GM12878 (cell line): Measurements from ENCODE around the gene TRAPPC12. TPM values are rescaled to one million over a fixed set of nuclear protein-coding genes. Genes with fewer than 3 reads are reported as not detected.

Experiments used
- ATAC-seq: fragments of 200-7000 bp; cut with Tn5 transposase; 3 replicates; pipeline ENCODE4 v1.9.1; 2020; ENCODE audit warnings: mild to moderate bottlenecking, moderate library complexity
- BruUV-seq: library from RNA; stranded (reverse); fragments of 400-500 nt; replicated peaks from 2 replicates; lab custom pipeline; 2021; lab: Mats Ljungman, UMichigan
- CTCF ChIA-PET: fragments of 300-600 bp; sonication (Branson Sonifier 250); formaldehyde crosslinking; extraction: SDS; loops from one replicate; lab custom pipeline; 2021; ENCODE audit warnings: inconsistent platforms; lab: Yijun Ruan, JAX
- POLR2A ChIA-PET: fragments of 350-600 bp; formaldehyde crosslinking; extraction: SDS; loops from one replicate; lab custom pipeline; 2021; ENCODE audit warnings: inconsistent platforms; lab: Charles Lee
- RAD21 ChIA-PET: fragments of 300-600 bp; sonication (Branson Sonifier 250); formaldehyde crosslinking; loops from one replicate; lab custom pipeline; 2023; ENCODE audit warnings: antibody characterized with exemption; ENCODE audit not compliant: unreplicated experiment; lab: Charles Lee
- SMC1A ChIA-PET: fragments of 300-600 bp; sonication (Branson Sonifier 250); formaldehyde crosslinking; loops from one replicate; lab custom pipeline; 2023; ENCODE audit not compliant: unreplicated experiment, uncharacterized antibody; lab: Charles Lee
- DNase-seq: peaks from one replicate; pipeline ENCODE4 v3.0.0-alpha.2; 2011; ENCODE audit warnings: low read depth, low spot score
- FAIRE-seq: peaks from 3 replicates; lab custom pipeline; 2011; peaks lifted over from hg19 to GRCh38; lab: Jason Lieb, UNC
- H2AFZ ChIP-seq: 2 replicates; pipeline ENCODE4 v1.6.0; 2011; ENCODE audit warnings: low read depth, low read length, control low read depth; ENCODE audit not compliant: control insufficient read depth
- H3K27ac ChIP-seq: 2 replicates; pipeline ENCODE4 v1.5.1; 2011; ENCODE audit warnings: control low read depth; ENCODE audit not compliant: control insufficient read depth, insufficient read depth
- H3K27me3 ChIP-seq, 2 experiments: replicated peaks in 1 of 2; 2 replicates each; pipeline versions ENCODE4 v1.6.0 to v1.6.1; 2011; ENCODE audit warnings: low read length in 1 of 2; ENCODE audit not compliant: control insufficient read depth in 2 of 2, insufficient read depth in 2 of 2
- H3K36me3 ChIP-seq, 2 experiments: 2 replicates each; pipeline ENCODE4 v1.5.1; 2011; ENCODE audit warnings: low read length in 1 of 2; ENCODE audit not compliant: control insufficient read depth in 2 of 2, insufficient read depth in 2 of 2
- H3K4me1 ChIP-seq: 2 replicates; pipeline ENCODE4 v1.6.1; 2011; ENCODE audit warnings: mild to moderate bottlenecking, low read length, moderate library complexity, mixed read lengths; ENCODE audit not compliant: control insufficient read depth, insufficient read depth
- H3K4me2 ChIP-seq: 2 replicates; pipeline ENCODE4 v1.6.0; 2011; ENCODE audit warnings: control low read depth; ENCODE audit not compliant: control insufficient read depth, insufficient read depth
- H3K4me3 ChIP-seq: fragments of 200-600 bp; sonication (generic); 2 replicates; pipeline ENCODE4 v1.5.1; 2016
- H3K79me2 ChIP-seq: 2 replicates; pipeline ENCODE4 v1.6.0; 2011; ENCODE audit warnings: low read length; ENCODE audit not compliant: control insufficient read depth, insufficient read depth
- H3K9ac ChIP-seq: 2 replicates; pipeline ENCODE4 v1.8.0; 2011; ENCODE audit warnings: low read length, control low read depth, mixed read lengths; ENCODE audit not compliant: control insufficient read depth, insufficient read depth
- H3K9me3 ChIP-seq: replicated peaks from 3 replicates; pipeline ENCODE4 v1.5.1; 2011; ENCODE audit warnings: mild to moderate bottlenecking, low read length; ENCODE audit not compliant: control insufficient read depth, insufficient read depth
- H4K20me1 ChIP-seq: 2 replicates; pipeline ENCODE4 v1.6.0; 2011; ENCODE audit not compliant: control insufficient read depth, insufficient read depth
- BHLHE40 ChIP-seq, 2 experiments: fragments of 450-650 bp in 1 of 2; IDR thresholded peaks; 2 replicates each; pipeline ENCODE4 v1.6.1; 2011 to 2017; ENCODE audit warnings: low read depth in 2 of 2, borderline replicate concordance in 1 of 2, improper control_type of control experiment in 1 of 2, low read length in 1 of 2, mild to moderate bottlenecking in 1 of 2
- ELK1 ChIP-seq: IDR thresholded peaks from 2 replicates; pipeline ENCODE4 v1.6.1; 2012; ENCODE audit warnings: low read depth, low read length, improper control_type of control experiment
- FOS ChIP-seq: IDR thresholded peaks from 3 replicates; pipeline ENCODE4 v1.6.1; 2011; ENCODE audit warnings: borderline replicate concordance; ENCODE audit not compliant: insufficient read length; ENCODE audit errors: extremely low read depth
- IKZF1 ChIP-seq: fragments of 450-650 bp; conservative IDR thresholded peaks from 2 replicates; pipeline ENCODE4 v1.6.1; 2017; ENCODE audit warnings: antibody characterized with exemption, mild to moderate bottlenecking
- POLR2AphosphoS5 ChIP-seq: IDR thresholded peaks from 2 replicates; pipeline ENCODE4 v1.6.1; 2011; ENCODE audit warnings: mild to moderate bottlenecking, low read length, inconsistent platforms
- SIN3A ChIP-seq: IDR thresholded peaks from 2 replicates; pipeline ENCODE4 v1.6.1; 2012; ENCODE audit warnings: low read depth, low read length, improper control_type of control experiment
- SMAD1 ChIP-seq: fragments of 450-650 bp; IDR thresholded peaks from 2 replicates; pipeline ENCODE4 v1.6.1; 2018; ENCODE audit warnings: mild to moderate bottlenecking, low read depth; ENCODE audit not compliant: partially characterized antibody
- WGBS: methylation state at CpG from one replicate; pipeline ENCODE4 v1.1.6; 2016; ENCODE audit warnings: low lambda C conversion rate; ENCODE audit not compliant: insufficient replicate concordance, insufficient coverage; ENCODE audit errors: missing lambda C conversion rate; 5-methylcytosine and 5-hydroxymethylcytosine counted together
- in situ Hi-C: fragments of 300-500 bp; cut with MboI; formaldehyde crosslinking; loops from 9 replicates; pipeline ENCODE4 v1.14.3; 2018; ENCODE audit warnings: mixed read lengths
- intact Hi-C: fragments of 100-400 bp; cut with micrococcal nuclease; formaldehyde crosslinking; loops from one replicate; pipeline ENCODE4 v1.14.2; 2022; ENCODE audit not compliant: unreplicated experiment
- polyA plus RNA-seq, 11 experiments: library from polyadenylated mRNA; depleted of rRNA in 4 of 11; unstranded in 6 of 11; stranded (reverse) in 5 of 11; fragments of >200 nt; fragmentation: Nextera tagmentation in 4 of 11; fragmentation: Illumina TruSeq in 1 of 11; extraction: Ambion mirVana in 4 of 11; extraction: Trizol in 1 of 11; gene quantifications; 1 replicate in 1 of 11; 2 replicates in 10 of 11; pipeline versions ENCODE4 v1.2.1 to v1.2.3, GENCODE V29; 2011 to 2016; ENCODE audit warnings: inconsistent platforms in 2 of 11, missing spikeins in 2 of 11, low read depth in 1 of 11
- total RNA-seq, 4 experiments: library from RNA; depleted of rRNA in 3 of 4; stranded (reverse); fragments of >200 nt in 3 of 4; fragmentation: Illumina TruSeq in 1 of 4; extraction: Trizol in 1 of 4; gene quantifications; 2 replicates each; pipeline versions ENCODE4 v1.2.1 to v1.2.3, GENCODE V29; 2013 to 2021

The TRAPPC12 gene
- total and polyA plus RNA-seq, 10 of the 15 experiments (the other 5 are each of a cell fraction or from before 2014, with no cell fraction given), result 8.6 to 77.1 (median 37.4) TPM

GRCh38 chr2:3467654-3468053, 88.2 kb downstream of the TRAPPC12 start:
- no peak for ATAC-seq
- in situ Hi-C loops, result loop anchor here (25.0 kb wide), 1 partner anchor 1355 kb away; no protein-coding TSS in a partner anchor
- FAIRE-seq, result no peak
- H3K79me2 ChIP-seq, result no peaks in the 10 kb centered on the region
- no peak overlapping the region for H2AFZ ChIP-seq
- no peak overlapping the region for H3K4me2 ChIP-seq
- DNase-seq, result no peak
- no peak overlapping the region for H3K9ac ChIP-seq
- H3K4me3 ChIP-seq, result no peak overlapping the region
- peaks cover 2 to 4% of the 10 kb centered on the region in 2 experiments; a peak in 2 of 4 replicates for H3K36me3 ChIP-seq
- ChIA-PET SMC1A (no interaction called here), POLR2A (no interaction called here), CTCF (no interaction called here), RAD21 (no interaction called here)
- TF ChIP-seq SIN3A (no peak), ELK1 (no peak), BHLHE40 (IDR thresholded peaks at IDR 0.05; ENCODE audit: borderline replicate concordance in 1 of 2, low read depth in 2 of 2, low read length in 1 of 2) (no peak), IKZF1 (no peak), SMAD1 (no peak), FOS (no peak), POLR2AphosphoS5 (no peak)
- H3K4me1 ChIP-seq, result peaks cover 2% of the 10 kb centered on the region; the same call in 1 of the 2 replicates
- no peaks in the 10 kb centered on the region for H3K27me3 ChIP-seq
- intact Hi-C loops, result no loop called here
- no TSS peak for BruUV-seq
- no peak overlapping the region for H3K27ac ChIP-seq
- H4K20me1 ChIP-seq, result no peaks in the 10 kb centered on the region
- no peaks in the 10 kb centered on the region for H3K9me3 ChIP-seq
- 98% methylated on average over 15 of the region's 15 CpGs for WGBS
